Fibroblast of lung (primary cell): Measurements from ENCODE around the gene NAPB.

ENCODE experiments used
- CTCF ChIP-seq, 2 donors: IDR thresholded peaks in 1 of 2; conservative IDR thresholded peaks in 1 of 2; 1 replicate in 1 of 2; 2 replicates in 1 of 2; pipeline ENCODE4 v1.5.1; 2011 to 2012; ENCODE audit warnings: low read length in 2 of 2, control low read depth in 1 of 2, inconsistent platforms in 1 of 2, low read depth in 1 of 2, mild to moderate bottlenecking in 1 of 2
- EZH2 ChIP-seq: IDR thresholded peaks from 2 replicates; pipeline ENCODE4 v1.5.1; 2012; ENCODE audit warnings: low read length, control low read depth, mild to moderate bottlenecking; ENCODE audit errors: missing control alignments

- TF ChIP-seq CTCF (conservative IDR thresholded peaks at IDR 0.05 in 1 of 2, IDR thresholded peaks at IDR 0.05 in 1 of 2; ENCODE audit: low read depth in 1 of 2, low read length in 2 of 2) (no peak), EZH2 (no peak)
These were observed 41.5 kb downstream of the NAPB start for GRCh38 chr20:23379772-23380171.
